Sigmoid colon (tissue), 4 donors: Measurements from ENCODE around the gene CORO2B.

Experiments used
- EP300 ChIP-seq, 4 donors: sonication (generic); formaldehyde crosslinking; IDR thresholded peaks; one replicate each; pipeline ENCODE4 v1.6.1; 2017; ENCODE audit warnings: antibody characterized with exemption in 4 of 4
- TF ChIP-seq, protein P1 (sequence below), 4 experiments: fragments of 450-650 bp in 3 of 4; fragments of 200-600 bp in 1 of 4; IDR thresholded peaks; one replicate each; pipeline ENCODE4 v1.5.1; 2016 to 2019; ENCODE audit warnings: antibody characterized with exemption in 4 of 4, mild to moderate bottlenecking in 3 of 4, moderate library complexity in 2 of 4

DNA sequence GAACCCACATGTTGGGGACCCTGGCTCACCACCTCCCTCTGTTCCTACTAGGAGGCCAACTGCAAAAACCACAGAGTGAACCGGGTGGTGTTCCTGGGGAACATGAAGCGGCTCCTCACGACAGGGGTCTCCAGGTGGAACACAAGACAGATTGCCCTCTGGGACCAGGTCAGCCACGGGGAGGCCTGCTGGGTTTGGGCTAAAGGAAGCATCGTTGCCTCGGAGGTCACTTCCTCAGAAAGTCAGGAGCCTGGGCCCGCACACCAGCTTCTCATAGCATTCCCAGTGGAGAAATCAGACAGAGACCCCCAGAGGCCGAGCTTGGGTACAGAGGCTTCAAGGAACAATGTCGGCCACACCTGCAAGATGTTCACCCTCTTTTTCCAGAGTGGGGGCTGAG is 135.1 kb downstream of the CORO2B start:
- TF ChIP-seq, protein P1, sequence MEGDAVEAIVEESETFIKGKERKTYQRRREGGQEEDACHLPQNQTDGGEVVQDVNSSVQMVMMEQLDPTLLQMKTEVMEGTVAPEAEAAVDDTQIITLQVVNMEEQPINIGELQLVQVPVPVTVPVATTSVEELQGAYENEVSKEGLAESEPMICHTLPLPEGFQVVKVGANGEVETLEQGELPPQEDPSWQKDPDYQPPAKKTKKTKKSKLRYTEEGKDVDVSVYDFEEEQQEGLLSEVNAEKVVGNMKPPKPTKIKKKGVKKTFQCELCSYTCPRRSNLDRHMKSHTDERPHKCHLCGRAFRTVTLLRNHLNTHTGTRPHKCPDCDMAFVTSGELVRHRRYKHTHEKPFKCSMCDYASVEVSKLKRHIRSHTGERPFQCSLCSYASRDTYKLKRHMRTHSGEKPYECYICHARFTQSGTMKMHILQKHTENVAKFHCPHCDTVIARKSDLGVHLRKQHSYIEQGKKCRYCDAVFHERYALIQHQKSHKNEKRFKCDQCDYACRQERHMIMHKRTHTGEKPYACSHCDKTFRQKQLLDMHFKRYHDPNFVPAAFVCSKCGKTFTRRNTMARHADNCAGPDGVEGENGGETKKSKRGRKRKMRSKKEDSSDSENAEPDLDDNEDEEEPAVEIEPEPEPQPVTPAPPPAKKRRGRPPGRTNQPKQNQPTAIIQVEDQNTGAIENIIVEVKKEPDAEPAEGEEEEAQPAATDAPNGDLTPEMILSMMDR (IDR thresholded peaks at IDR 0.05), result no peak
- no peak for TF ChIP-seq EP300 (IDR thresholded peaks at IDR 0.05)
